GM23338 (cell line): ENCODE results near the gene AKT2. TPM values are rescaled to one million over a fixed set of nuclear protein-coding genes. Genes with fewer than 3 reads are reported as not detected.

Source experiments
- ATAC-seq: fragments of 200-7000 bp; cut with Tn5 transposase; 3 replicates; pipeline ENCODE4 v1.9.1; 2020
- DNase-seq: peaks from one replicate; pipeline ENCODE4 v3.0.0-alpha.2; 2015; ENCODE audit warnings: low spot score
- H2AFZ ChIP-seq: fragments of 200-600 bp; sonication (generic); 2 replicates; pipeline ENCODE4 v1.8.0; 2016; ENCODE audit warnings: antibody characterized with exemption, mild to moderate bottlenecking, moderate library complexity
- H3F3A ChIP-seq: fragments of 200-600 bp; sonication (generic); replicated peaks from 2 replicates; pipeline ENCODE4 v1.8.0; 2017; ENCODE audit warnings: antibody characterized with exemption, mixed run types, low read depth
- H3K27ac ChIP-seq: fragments of 200-600 bp; sonication (generic); 2 replicates; pipeline ENCODE4 v1.6.1; 2016; ENCODE audit warnings: low read depth
- H3K27me3 ChIP-seq: fragments of 200-600 bp; sonication (generic); 2 replicates; pipeline ENCODE4 v1.8.0; 2016; ENCODE audit warnings: mild to moderate bottlenecking, mixed run types, moderate library complexity; ENCODE audit not compliant: insufficient read depth
- H3K36me3 ChIP-seq: fragments of 200-600 bp; sonication (generic); 2 replicates; pipeline ENCODE4 v1.8.0; 2016; ENCODE audit warnings: mild to moderate bottlenecking; ENCODE audit not compliant: insufficient read depth
- H3K4me1 ChIP-seq: fragments of 200-600 bp; sonication (generic); 2 replicates; pipeline ENCODE4 v1.8.0; 2016; ENCODE audit warnings: mild to moderate bottlenecking, moderate library complexity; ENCODE audit not compliant: insufficient read depth
- H3K4me2 ChIP-seq: fragments of 200-600 bp; sonication (generic); 2 replicates; pipeline ENCODE4 v1.7.1; 2017; ENCODE audit warnings: mixed run types
- H3K4me3 ChIP-seq: fragments of 200-600 bp; sonication (generic); 2 replicates; pipeline ENCODE4 v1.6.1; 2016; ENCODE audit warnings: mixed run types
- H3K79me2 ChIP-seq: fragments of 200-600 bp; sonication (generic); replicated peaks from 2 replicates; pipeline ENCODE4 v1.8.0; 2017; ENCODE audit warnings: mild to moderate bottlenecking; ENCODE audit not compliant: insufficient read depth
- H3K9me2 ChIP-seq: fragments of 200-600 bp; sonication (generic); 2 replicates; pipeline ENCODE4 v1.8.0; 2017; ENCODE audit not compliant: insufficient read depth
- H4K20me1 ChIP-seq: fragments of 200-600 bp; sonication (generic); replicated peaks from 2 replicates; pipeline ENCODE4 v1.8.0; 2017; ENCODE audit warnings: mild to moderate bottlenecking; ENCODE audit not compliant: insufficient read depth
- H3K27ac Mint-ChIP-seq: 2 replicates; pipeline ENCODE4 v1.8.0; 2020; ENCODE audit warnings: inconsistent platforms, mild to moderate bottlenecking, moderate library complexity, mixed read lengths
- H3K27me3 Mint-ChIP-seq: 3 replicates; pipeline ENCODE4 v1.8.0; 2022; ENCODE audit warnings: low read depth, mild to moderate bottlenecking, moderate library complexity, mixed read lengths, inconsistent platforms; ENCODE audit not compliant: insufficient read depth, poor library complexity
- H3K36me3 Mint-ChIP-seq: 3 replicates; pipeline ENCODE4 v1.8.0; 2021; ENCODE audit warnings: low read depth, mild to moderate bottlenecking, inconsistent platforms, moderate library complexity, mixed read lengths
- H3K4me1 Mint-ChIP-seq: 3 replicates; pipeline ENCODE4 v1.8.0; 2020; ENCODE audit warnings: mild to moderate bottlenecking, inconsistent platforms, mixed read lengths
- H3K4me3 Mint-ChIP-seq: 3 replicates; pipeline ENCODE4 v1.8.0; 2021; ENCODE audit warnings: moderate library complexity, mild to moderate bottlenecking, inconsistent platforms, mixed read lengths
- H3K9me3 Mint-ChIP-seq: 3 replicates; pipeline ENCODE4 v1.8.0; 2020; ENCODE audit warnings: moderate library complexity, mild to moderate bottlenecking, inconsistent platforms, mixed read lengths
- CREB1 ChIP-seq: fragments of 250-450 bp; sonication (Bioruptor Pico); IDR thresholded peaks from 2 replicates; pipeline ENCODE4 v1.5.0; 2020; ENCODE audit warnings: low read depth, mild to moderate bottlenecking, moderate library complexity
- EZH2 ChIP-seq: fragments of 200-600 bp; sonication (generic); IDR thresholded peaks from one replicate; pipeline ENCODE4 v1.8.0; 2017; ENCODE audit warnings: antibody characterized with exemption, mild to moderate bottlenecking, low read depth; ENCODE audit not compliant: unreplicated experiment
- EZH2phosphoT487 ChIP-seq: fragments of 200-600 bp; sonication (generic); IDR thresholded peaks from one replicate; pipeline ENCODE4 v1.8.1; 2018; ENCODE audit warnings: antibody characterized with exemption; ENCODE audit not compliant: unreplicated experiment
- JUNB ChIP-seq: IDR thresholded peaks from one replicate; pipeline ENCODE4 v1.6.1; 2016; ENCODE audit warnings: antibody characterized with exemption; ENCODE audit not compliant: unreplicated experiment
- NANOG ChIP-seq: IDR thresholded peaks from 2 replicates; pipeline ENCODE4 v1.6.1; 2016; ENCODE audit warnings: antibody characterized with exemption, borderline replicate concordance
- POLR2AphosphoS5 ChIP-seq: IDR thresholded peaks from 2 replicates; pipeline ENCODE4 v1.6.1; 2016; ENCODE audit warnings: antibody characterized with exemption, low read depth
- REST ChIP-seq: IDR thresholded peaks from one replicate; pipeline ENCODE4 v1.6.1; 2018; ENCODE audit warnings: antibody characterized with exemption; ENCODE audit not compliant: unreplicated experiment
- STAT1 ChIP-seq: IDR thresholded peaks from one replicate; pipeline ENCODE4 v1.6.1; 2016; ENCODE audit warnings: antibody characterized with exemption; ENCODE audit not compliant: unreplicated experiment
- ZNF114 ChIP-seq: fragments of 250-450 bp; sonication (Bioruptor Pico); IDR thresholded peaks from 2 replicates; pipeline ENCODE4 v1.5.0; 2020; ENCODE audit warnings: mild to moderate bottlenecking, moderate library complexity
- ZNF331 ChIP-seq: fragments of 250-450 bp; sonication (Bioruptor Pico); IDR thresholded peaks from 2 replicates; pipeline ENCODE4 v1.5.0; 2020; ENCODE audit warnings: low read depth, mild to moderate bottlenecking, moderate library complexity
- polyA plus RNA-seq: library from polyadenylated mRNA; unstranded; fragments of >200 nt; fragmentation: Nextera tagmentation; extraction: Ambion mirVana; gene quantifications from 2 replicates; pipeline ENCODE4 v1.2.1, GENCODE V29; 2016
- total RNA-seq: library from RNA; depleted of rRNA; stranded (reverse); fragments of >200 nt; shearing (Covaris generic); gene quantifications from 2 replicates; pipeline ENCODE4 v1.2.3, GENCODE V29; 2014
- TF ChIP-seq, protein P1 (sequence below): IDR thresholded peaks from 2 replicates; pipeline ENCODE4 v1.6.1; 2016; ENCODE audit warnings: antibody characterized with exemption
- TF ChIP-seq, protein P2 (sequence below), 2 experiments: fragments of 200-600 bp in 1 of 2; sonication (generic) in 1 of 2; conservative IDR thresholded peaks; 2 replicates each; pipeline versions ENCODE4 v1.5.1 to v1.6.1; 2016 to 2017; ENCODE audit warnings: antibody characterized with exemption in 2 of 2, low read depth in 2 of 2, mild to moderate bottlenecking in 2 of 2, moderate library complexity in 1 of 2
- TF ChIP-seq, protein P3 (sequence below): fragments of 250-450 bp; sonication (Bioruptor Pico); IDR thresholded peaks from 2 replicates; pipeline ENCODE4 v1.5.0; 2020; ENCODE audit warnings: mild to moderate bottlenecking, moderate library complexity

Gene AKT2
- total and polyA plus RNA-seq, 2 experiments from 2014 or later, result 17.6 to 123 TPM

DNA sequence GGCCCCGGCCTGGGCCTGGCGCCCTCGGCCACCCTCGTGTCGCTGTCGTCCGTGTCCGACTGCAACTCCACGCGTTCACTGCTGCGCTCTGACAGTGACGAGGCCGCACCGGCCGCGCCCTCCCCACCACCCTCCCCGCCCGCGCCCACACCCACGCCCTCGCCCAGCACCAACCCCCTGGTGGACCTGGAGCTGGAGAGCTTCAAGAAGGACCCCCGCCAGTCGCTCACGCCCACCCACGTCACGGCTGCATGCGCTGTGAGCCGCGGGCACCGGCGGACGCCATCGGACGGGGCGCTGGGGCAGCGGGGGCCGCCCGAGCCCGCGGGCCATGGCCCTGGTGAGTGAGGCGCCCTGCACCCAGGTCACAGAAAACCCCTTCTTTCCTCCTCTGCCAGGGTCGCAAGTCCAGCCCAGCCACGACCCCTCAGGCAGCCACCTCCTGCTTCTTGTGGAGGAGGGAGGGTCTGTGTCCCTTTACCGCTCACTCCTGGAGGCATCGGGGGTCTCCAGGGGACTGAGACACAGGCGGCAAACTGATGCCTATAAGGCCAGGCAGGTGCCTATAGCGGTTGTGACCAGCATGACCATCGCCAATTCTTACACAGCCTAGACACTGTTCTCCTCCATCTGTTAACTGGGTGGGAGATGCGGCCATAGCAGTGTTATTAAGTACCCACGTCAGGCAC lies 71.1 kb downstream of the AKT2 start:
- Histone ChIP-seq H3K9me2 (no peaks in the 10 kb centered on the region), H3K4me1 (no peaks in the 10 kb centered on the region; the same call in 1 of the 2 replicates), H3F3A (0 out of 2 replicates have a peak, but pooled peaks cover 9% of the 10 kb centered on the region), H4K20me1 (0 out of 2 replicates have a peak, but pooled peaks cover 7% of the 10 kb centered on the region), H3K36me3 (no peaks in the 10 kb centered on the region), H3K79me2 (no peaks in the 10 kb centered on the region), H3K27me3 (peaks cover 11% of the 10 kb centered on the region; the same call in 1 of the 2 replicates), H2AFZ (no peak overlapping the region), H3K27ac (no peak overlapping the region), H3K4me2 (no peak overlapping the region), H3K4me3 (no peak overlapping the region)
- ATAC-seq (no peak), DNase-seq (no peak)
- H3K36me3 Mint-ChIP-seq, result peaks cover 7% of the 10 kb centered on the region; the same call in 2 of the 3 replicates
- no peak for TF ChIP-seq EZH2
- no peak for TF ChIP-seq POLR2AphosphoS5
- TF ChIP-seq STAT1, result no peak
- TF ChIP-seq JUNB, result no peak
- no peak for TF ChIP-seq EZH2phosphoT487
- no peak for TF ChIP-seq ZNF114 (CRISPR knock-in tag)
- no peak for TF ChIP-seq REST
- TF ChIP-seq, protein P1, sequence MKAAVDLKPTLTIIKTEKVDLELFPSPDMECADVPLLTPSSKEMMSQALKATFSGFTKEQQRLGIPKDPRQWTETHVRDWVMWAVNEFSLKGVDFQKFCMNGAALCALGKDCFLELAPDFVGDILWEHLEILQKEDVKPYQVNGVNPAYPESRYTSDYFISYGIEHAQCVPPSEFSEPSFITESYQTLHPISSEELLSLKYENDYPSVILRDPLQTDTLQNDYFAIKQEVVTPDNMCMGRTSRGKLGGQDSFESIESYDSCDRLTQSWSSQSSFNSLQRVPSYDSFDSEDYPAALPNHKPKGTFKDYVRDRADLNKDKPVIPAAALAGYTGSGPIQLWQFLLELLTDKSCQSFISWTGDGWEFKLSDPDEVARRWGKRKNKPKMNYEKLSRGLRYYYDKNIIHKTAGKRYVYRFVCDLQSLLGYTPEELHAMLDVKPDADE, result no peak
- TF ChIP-seq NANOG, result no peak
- TF ChIP-seq, protein P2, sequence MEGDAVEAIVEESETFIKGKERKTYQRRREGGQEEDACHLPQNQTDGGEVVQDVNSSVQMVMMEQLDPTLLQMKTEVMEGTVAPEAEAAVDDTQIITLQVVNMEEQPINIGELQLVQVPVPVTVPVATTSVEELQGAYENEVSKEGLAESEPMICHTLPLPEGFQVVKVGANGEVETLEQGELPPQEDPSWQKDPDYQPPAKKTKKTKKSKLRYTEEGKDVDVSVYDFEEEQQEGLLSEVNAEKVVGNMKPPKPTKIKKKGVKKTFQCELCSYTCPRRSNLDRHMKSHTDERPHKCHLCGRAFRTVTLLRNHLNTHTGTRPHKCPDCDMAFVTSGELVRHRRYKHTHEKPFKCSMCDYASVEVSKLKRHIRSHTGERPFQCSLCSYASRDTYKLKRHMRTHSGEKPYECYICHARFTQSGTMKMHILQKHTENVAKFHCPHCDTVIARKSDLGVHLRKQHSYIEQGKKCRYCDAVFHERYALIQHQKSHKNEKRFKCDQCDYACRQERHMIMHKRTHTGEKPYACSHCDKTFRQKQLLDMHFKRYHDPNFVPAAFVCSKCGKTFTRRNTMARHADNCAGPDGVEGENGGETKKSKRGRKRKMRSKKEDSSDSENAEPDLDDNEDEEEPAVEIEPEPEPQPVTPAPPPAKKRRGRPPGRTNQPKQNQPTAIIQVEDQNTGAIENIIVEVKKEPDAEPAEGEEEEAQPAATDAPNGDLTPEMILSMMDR (conservative IDR thresholded peaks at IDR 0.05; ENCODE audit: low read depth in 2 of 2), result no peak
- TF ChIP-seq, protein P3, sequence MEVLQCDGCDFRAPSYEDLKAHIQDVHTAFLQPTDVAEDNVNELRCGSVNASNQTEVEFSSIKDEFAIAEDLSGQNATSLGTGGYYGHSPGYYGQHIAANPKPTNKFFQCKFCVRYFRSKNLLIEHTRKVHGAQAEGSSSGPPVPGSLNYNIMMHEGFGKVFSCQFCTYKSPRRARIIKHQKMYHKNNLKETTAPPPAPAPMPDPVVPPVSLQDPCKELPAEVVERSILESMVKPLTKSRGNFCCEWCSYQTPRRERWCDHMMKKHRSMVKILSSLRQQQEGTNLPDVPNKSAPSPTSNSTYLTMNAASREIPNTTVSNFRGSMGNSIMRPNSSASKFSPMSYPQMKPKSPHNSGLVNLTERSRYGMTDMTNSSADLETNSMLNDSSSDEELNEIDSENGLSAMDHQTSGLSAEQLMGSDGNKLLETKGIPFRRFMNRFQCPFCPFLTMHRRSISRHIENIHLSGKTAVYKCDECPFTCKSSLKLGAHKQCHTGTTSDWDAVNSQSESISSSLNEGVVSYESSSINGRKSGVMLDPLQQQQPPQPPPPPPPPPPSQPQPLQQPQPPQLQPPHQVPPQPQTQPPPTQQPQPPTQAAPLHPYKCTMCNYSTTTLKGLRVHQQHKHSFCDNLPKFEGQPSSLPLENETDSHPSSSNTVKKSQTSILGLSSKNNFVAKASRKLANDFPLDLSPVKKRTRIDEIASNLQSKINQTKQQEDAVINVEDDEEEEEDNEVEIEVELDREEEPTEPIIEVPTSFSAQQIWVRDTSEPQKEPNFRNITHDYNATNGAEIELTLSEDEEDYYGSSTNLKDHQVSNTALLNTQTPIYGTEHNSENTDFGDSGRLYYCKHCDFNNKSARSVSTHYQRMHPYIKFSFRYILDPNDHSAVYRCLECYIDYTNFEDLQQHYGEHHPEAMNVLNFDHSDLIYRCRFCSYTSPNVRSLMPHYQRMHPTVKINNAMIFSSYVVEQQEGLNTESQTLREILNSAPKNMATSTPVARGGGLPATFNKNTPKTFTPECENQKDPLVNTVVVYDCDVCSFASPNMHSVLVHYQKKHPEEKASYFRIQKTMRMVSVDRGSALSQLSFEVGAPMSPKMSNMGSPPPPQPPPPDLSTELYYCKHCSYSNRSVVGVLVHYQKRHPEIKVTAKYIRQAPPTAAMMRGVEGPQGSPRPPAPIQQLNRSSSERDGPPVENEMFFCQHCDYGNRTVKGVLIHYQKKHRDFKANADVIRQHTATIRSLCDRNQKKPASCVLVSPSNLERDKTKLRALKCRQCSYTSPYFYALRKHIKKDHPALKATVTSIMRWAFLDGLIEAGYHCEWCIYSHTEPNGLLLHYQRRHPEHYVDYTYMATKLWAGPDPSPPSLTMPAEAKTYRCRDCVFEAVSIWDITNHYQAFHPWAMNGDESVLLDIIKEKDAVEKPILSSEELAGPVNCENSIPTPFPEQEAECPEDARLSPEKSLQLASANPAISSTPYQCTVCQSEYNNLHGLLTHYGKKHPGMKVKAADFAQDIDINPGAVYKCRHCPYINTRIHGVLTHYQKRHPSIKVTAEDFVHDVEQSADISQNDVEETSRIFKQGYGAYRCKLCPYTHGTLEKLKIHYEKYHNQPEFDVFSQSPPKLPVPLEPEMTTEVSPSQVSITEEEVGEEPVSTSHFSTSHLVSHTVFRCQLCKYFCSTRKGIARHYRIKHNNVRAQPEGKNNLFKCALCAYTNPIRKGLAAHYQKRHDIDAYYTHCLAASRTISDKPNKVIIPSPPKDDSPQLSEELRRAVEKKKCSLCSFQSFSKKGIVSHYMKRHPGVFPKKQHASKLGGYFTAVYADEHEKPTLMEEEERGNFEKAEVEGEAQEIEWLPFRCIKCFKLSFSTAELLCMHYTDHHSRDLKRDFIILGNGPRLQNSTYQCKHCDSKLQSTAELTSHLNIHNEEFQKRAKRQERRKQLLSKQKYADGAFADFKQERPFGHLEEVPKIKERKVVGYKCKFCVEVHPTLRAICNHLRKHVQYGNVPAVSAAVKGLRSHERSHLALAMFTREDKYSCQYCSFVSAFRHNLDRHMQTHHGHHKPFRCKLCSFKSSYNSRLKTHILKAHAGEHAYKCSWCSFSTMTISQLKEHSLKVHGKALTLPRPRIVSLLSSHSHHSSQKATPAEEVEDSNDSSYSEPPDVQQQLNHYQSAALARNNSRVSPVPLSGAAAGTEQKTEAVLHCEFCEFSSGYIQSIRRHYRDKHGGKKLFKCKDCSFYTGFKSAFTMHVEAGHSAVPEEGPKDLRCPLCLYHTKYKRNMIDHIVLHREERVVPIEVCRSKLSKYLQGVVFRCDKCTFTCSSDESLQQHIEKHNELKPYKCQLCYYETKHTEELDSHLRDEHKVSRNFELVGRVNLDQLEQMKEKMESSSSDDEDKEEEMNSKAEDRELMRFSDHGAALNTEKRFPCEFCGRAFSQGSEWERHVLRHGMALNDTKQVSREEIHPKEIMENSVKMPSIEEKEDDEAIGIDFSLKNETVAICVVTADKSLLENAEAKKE (CRISPR knock-in tag), result no peak
- no peak for TF ChIP-seq ZNF331
- TF ChIP-seq CREB1 (CRISPR knock-in tag), result no peak
- H3K9me3 Mint-ChIP-seq, result no peaks in the 10 kb centered on the region
- no peak overlapping the region for H3K4me3 Mint-ChIP-seq
- H3K27me3 Mint-ChIP-seq, result peaks cover 21% of the 10 kb centered on the region
- peaks cover 14% of the 10 kb centered on the region for H3K4me1 Mint-ChIP-seq
- no peak overlapping the region for H3K27ac Mint-ChIP-seq
